ENCODE measurements around the gene TFPI.

Gene TFPI

DNA sequence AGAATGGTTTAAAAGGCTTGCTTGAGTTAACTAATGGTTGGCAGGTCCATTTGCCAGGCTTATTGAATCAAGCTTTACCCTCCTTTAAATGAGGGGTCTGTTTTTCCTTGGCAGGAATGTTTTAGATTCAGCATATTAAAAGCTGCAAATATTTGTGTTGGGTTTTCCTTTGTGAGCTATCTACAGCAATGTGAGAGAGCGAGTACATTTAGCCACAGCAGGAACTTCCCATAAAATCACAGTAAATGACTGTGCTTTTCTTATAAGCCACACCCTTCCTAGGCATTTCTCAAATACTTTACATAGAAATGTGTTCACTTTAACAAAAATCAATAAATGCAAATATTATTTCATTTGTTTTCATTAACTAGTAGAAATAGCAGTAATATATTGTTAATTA lies 130.1 kb downstream of the TFPI start:
- no peak for DNase-seq
- TF ChIP-seq GATA1 (IDR thresholded peaks at IDR 0.05; ENCODE audit: low read depth, low read length): no peak
- TF ChIP-seq POLR2A (IDR thresholded peaks at IDR 0.05; ENCODE audit: low read length): no peak

DNA sequence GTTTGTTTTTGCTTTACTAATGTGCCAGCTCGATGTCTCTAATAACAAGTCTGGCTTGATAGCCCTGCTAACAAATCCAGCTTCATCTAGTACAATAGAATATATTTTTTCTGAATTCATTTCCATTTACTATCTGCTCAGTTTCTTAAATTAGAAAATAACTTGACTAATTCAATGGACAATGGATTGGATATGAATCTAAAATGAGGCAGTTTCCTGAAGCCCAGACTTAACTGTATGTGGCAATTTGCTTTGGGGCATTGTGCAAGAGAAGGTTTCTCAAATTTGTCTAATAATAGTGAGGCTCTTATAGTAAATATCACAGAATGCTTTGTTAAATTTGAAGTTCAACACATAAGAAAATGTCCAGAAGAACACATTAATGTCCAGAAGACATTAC lies 132.0 kb downstream of the TFPI start:
- no peak for TF ChIP-seq POLR2A (IDR thresholded peaks at IDR 0.05; ENCODE audit: low read length)
- no peak for TF ChIP-seq GATA1 (IDR thresholded peaks at IDR 0.05; ENCODE audit: low read depth, low read length)
- DNase-seq: no peak

DNA sequence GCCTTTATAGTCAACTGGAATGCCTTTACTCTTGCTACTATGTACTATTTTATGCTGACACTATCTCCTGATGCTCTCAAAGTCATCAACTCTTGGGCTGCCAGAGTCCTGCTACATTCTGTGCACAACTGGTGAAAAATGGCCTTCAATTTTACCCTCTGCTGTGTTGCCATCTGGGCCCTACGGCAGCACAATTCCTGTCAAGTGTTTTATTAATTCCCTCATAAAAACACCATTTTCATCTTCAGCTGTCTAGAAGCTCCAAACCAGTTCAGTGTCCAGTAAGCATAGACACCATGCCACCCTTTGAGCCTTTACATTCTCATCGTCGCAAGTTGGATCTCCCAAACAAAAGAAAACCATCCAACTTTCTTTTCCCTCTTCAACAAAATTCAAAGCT lies 132.7 kb downstream of the TFPI start:
- TF ChIP-seq POLR2A (IDR thresholded peaks at IDR 0.05; ENCODE audit: low read length) (no peak), GATA1 (IDR thresholded peaks at IDR 0.05; ENCODE audit: low read depth, low read length) (no peak)
- DNase-seq: no peak

DNA sequence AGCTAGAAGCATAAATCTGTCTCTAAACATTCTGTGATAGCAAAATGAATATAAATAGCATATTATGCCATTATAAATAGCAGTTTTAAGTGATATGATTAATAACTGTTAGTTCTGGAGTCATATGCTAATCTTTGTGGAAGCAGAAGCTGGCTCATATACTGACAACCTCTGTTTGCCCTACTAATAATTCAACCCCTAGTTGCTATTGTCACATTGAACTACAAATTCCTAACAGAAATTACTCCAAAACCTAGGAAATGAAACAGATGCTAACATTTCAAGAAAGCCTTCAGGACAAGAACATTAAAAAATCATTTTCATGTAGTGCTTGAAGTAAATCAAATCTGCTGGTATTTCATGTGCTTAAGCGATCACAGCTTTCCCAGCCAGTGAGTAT lies 134.4 kb downstream of the TFPI start:
- TF ChIP-seq POLR2A (IDR thresholded peaks at IDR 0.05; ENCODE audit: low read length) (no peak), GATA1 (IDR thresholded peaks at IDR 0.05; ENCODE audit: low read depth, low read length) (no peak)
- no peak for DNase-seq

DNA sequence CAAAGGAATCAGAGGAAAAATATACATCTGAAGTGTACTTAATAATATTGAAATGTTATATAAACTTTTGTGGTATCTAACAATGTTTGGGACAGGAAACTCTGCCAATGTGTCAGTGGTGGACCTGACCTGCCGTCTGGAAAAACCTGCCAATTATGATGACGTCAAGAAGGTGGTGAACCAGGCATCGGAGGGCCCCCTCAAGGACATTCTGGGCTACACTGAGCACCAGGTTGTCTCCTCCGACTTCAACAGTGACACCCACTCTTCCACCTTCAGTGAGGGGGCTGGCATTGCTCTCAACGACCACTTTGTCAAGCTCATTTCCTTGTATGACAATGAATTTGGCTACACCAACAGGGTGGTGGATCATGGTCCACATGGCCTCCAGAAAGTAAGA lies 138.8 kb downstream of the TFPI start:
- TF ChIP-seq GATA1 (IDR thresholded peaks at IDR 0.05; ENCODE audit: low read depth, low read length) (no peak), POLR2A (IDR thresholded peaks at IDR 0.05; ENCODE audit: low read length) (no peak)
- DNase-seq: no peak

Data from erythroblast (primary cell).